Neutrophil (primary cell): ENCODE data around the gene RPN2.

Experiments used
- H3K27ac ChIP-seq: fragments of 200-600 bp; sonication (generic); 2 replicates; pipeline ENCODE4 v1.5.1; 2016; ENCODE audit warnings: mild to moderate bottlenecking, moderate library complexity
- H3K27me3 ChIP-seq: fragments of 200-600 bp; sonication (generic); 2 replicates; pipeline ENCODE4 v1.6.0; 2016; ENCODE audit warnings: mild to moderate bottlenecking
- H3K36me3 ChIP-seq: fragments of 200-600 bp; sonication (generic); 2 replicates; pipeline ENCODE4 v1.5.1; 2017
- H3K4me1 ChIP-seq, 2 experiments: fragments of 200-600 bp in 1 of 2; sonication (generic) in 1 of 2; 1 replicate in 1 of 2; 2 replicates in 1 of 2; pipeline versions ENCODE4 v1.5.1 to v1.6.1; 2013 to 2016; ENCODE audit warnings: low read depth in 1 of 2, low read length in 1 of 2, mild to moderate bottlenecking in 1 of 2, moderate library complexity in 1 of 2; ENCODE audit not compliant: control insufficient read depth in 1 of 2, insufficient read depth in 1 of 2
- H3K4me3 ChIP-seq, 2 experiments: fragments of 200-600 bp in 1 of 2; sonication (generic) in 1 of 2; 1 replicate in 1 of 2; 2 replicates in 1 of 2; pipeline ENCODE4 v1.5.1; 2013 to 2016; ENCODE audit warnings: low read depth in 1 of 2, low read length in 1 of 2, mild to moderate bottlenecking in 1 of 2, moderate library complexity in 1 of 2
- H3K9me3 ChIP-seq: fragments of 200-600 bp; sonication (generic); 2 replicates; pipeline ENCODE4 v1.5.1; 2016
- TF ChIP-seq, protein P1 (sequence below): fragments of 200-600 bp; sonication (generic); IDR thresholded peaks from 2 replicates; pipeline ENCODE4 v1.5.1; 2016; ENCODE audit warnings: antibody characterized with exemption

The RPN2 gene

DNA sequence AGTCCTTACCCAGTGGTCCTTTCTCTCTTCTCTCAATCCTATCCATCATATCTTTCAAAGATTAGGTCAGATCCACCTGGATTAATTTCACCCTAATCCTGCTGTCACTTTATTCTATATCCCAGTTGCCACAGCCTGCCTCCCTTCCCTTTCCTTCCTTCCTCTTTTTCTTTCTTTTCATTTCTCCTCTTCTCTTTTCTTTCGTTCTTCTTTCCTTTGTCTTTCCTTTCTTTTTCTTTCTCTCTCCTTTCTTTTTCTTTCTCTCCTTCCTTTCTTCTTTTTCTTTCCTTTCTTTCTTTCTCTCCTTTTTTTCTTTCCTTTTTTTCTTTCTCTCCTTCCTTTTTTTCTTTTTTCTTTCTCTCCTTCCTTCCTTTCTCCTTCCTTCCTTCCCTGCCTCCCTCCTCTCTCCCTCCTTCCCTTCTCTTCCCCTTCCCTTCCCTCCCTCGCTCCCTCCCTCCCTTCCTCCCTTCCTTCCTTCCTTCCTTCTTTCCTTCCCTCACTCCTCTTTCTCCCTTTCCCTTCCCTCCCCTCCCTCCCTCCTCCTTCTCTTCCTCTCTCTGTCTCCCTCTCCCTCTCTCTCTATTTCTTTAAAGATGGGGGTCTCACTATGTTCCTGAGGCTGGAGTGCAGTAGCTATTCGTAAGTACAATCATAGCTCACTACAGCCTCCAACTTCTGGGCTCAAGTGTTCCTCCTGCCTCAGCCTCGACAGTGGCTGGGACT is 15.1 kb upstream of the RPN2 start:
- TF ChIP-seq, protein P1, sequence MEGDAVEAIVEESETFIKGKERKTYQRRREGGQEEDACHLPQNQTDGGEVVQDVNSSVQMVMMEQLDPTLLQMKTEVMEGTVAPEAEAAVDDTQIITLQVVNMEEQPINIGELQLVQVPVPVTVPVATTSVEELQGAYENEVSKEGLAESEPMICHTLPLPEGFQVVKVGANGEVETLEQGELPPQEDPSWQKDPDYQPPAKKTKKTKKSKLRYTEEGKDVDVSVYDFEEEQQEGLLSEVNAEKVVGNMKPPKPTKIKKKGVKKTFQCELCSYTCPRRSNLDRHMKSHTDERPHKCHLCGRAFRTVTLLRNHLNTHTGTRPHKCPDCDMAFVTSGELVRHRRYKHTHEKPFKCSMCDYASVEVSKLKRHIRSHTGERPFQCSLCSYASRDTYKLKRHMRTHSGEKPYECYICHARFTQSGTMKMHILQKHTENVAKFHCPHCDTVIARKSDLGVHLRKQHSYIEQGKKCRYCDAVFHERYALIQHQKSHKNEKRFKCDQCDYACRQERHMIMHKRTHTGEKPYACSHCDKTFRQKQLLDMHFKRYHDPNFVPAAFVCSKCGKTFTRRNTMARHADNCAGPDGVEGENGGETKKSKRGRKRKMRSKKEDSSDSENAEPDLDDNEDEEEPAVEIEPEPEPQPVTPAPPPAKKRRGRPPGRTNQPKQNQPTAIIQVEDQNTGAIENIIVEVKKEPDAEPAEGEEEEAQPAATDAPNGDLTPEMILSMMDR: no peak
- H3K4me3 ChIP-seq: no peak overlapping the region
- no peak overlapping the region for H3K27ac ChIP-seq
- no peaks in the 10 kb centered on the region for H3K9me3 ChIP-seq
- no peaks in the 10 kb centered on the region for H3K36me3 ChIP-seq
- no peaks in the 10 kb centered on the region for H3K27me3 ChIP-seq
- H3K4me1 ChIP-seq: no peaks in the 10 kb centered on the region

DNA sequence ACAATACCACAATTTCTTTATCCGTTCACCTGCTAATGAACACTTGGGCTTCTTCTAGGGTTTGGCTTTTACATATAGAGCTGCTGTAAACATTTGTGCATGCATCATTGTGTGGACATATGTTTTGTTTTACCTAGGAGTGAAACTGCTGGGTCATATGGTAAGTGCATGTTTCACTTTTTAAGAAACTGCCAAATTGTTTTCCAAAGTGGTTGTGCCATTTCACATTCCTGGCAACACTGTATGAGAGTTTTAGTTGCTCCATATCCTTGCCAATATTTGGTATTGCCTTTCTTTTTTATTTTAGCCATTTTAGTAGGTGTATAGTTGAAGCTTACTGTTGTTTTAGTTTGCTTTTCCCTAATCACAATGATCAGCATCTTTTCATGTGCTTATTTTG is 14.1 kb upstream of the RPN2 start:
- H3K9me3 ChIP-seq: no peaks in the 10 kb centered on the region
- no peaks in the 10 kb centered on the region for H3K36me3 ChIP-seq
- no peaks in the 10 kb centered on the region for H3K4me1 ChIP-seq
- H3K4me3 ChIP-seq: no peak overlapping the region
- H3K27ac ChIP-seq: no peak overlapping the region
- TF ChIP-seq, protein P1: no peak
- H3K27me3 ChIP-seq: no peaks in the 10 kb centered on the region

DNA sequence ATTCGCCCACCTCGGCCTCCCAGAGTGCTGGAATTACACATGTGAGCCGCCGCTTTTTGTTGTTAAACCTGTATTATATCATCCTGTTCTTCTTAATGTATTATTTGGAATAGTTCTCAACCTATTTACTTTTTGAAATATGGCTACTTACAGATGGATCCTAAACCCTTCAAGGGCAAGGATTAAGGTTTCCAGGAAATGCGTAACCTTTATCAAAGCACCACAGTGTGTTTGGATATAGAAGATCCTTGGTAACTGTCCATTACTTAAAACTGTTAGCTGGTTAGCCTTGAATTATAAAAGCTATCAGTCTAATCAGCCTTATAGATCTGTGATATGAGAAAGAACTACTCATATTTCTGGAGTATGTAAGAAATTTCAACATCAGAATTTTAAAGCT is 12.3 kb upstream of the RPN2 start:
- Histone ChIP-seq H3K4me1 (no peaks in the 10 kb centered on the region), H3K27ac (no peak overlapping the region), H3K4me3 (no peak overlapping the region), H3K27me3 (no peaks in the 10 kb centered on the region), H3K9me3 (no peaks in the 10 kb centered on the region), H3K36me3 (no peaks in the 10 kb centered on the region)
- TF ChIP-seq, protein P1: no peak

DNA sequence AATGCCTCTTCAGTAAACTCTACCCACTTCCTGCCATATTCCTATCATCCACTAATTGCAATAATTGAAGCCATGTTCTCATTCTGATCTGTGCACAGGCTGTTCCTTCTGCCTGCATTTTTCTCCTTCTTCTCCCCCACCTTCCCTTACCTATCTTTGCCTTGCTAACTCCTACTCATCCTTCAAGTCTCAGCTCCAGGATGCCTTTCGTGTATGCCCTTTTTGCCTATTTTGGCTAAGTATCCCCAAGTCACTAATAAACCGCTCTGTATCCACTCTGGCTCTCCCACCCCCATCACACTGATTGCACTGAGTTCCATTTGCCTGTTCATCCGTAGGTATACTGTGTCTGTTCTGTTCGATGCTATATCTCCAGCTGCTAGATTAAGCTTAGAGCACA is 6.3 kb upstream of the RPN2 start:
- TF ChIP-seq, protein P1: no peak
- no peaks in the 10 kb centered on the region for H3K36me3 ChIP-seq
- H3K9me3 ChIP-seq: no peaks in the 10 kb centered on the region

DNA sequence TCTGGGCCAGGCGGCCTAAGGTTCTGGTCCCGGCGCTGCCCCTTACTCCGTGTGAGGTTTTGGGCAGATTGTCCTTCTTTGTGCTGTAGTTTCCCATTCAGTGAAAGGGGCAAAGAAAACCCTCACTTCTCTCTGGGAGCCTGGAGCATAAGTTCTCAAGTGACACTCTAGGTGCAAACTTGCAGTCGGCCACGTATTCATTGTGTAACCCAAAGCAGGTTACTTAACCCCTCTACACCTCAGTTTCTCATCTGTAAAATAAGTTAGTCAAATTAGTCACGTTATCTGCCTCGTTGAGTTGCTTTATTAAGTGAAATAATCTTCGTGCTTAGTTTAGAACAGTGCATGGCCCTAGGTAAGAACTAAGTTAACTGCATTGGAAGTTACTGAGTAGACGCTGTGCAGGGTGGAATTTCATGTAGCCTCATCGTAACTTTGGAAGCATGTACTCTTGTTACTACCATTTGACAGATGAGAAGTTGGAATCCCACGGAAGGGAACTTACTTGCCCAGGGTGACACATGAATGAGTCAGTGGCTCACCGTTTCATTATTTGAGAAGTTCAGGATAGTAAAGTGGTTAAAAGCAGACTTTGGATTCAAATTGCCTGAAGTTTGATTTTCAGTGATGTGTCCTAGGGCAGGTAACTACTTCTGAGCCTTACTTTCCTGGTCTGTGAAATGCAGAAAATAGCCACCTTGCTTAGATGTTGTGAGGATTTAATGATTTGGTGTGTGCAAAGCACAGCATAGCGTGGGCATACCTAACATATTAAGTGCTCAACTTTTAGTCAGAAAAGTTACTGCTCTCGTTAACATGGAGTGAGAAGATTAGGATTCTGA is 774 bp downstream of the RPN2 start:
- H3K9me3 ChIP-seq: no peaks in the 10 kb centered on the region
- peak overlapping the region; percentile 93 for H3K27ac ChIP-seq
- H3K27me3 ChIP-seq: no peaks in the 10 kb centered on the region
- TF ChIP-seq, protein P1: no peak
- peaks cover 21 to 24% of the 10 kb centered on the region in 2 experiments for H3K4me1 ChIP-seq
- peaks cover 12% of the 10 kb centered on the region for H3K36me3 ChIP-seq
- peak overlapping the region; percentile 88 to 96 for H3K4me3 ChIP-seq

More for the DNA sequence above, 6.3 kb upstream of the RPN2 start:
- Histone ChIP-seq H3K27ac (no peak overlapping the region), H3K4me1 (peaks cover 4 to 6% of the 10 kb centered on the region in 2 experiments), H3K4me3 (no peak overlapping the region), H3K27me3 (no peaks in the 10 kb centered on the region)
